HEK293T (cell line): ENCODE measurements around the gene NAA16.

ENCODE experiments used
- FOXM1 ChIP-seq: fragments of 450-650 bp; IDR thresholded peaks from 2 replicates; pipeline ENCODE4 v1.6.1; 2017; ENCODE audit warnings: mild to moderate bottlenecking, borderline replicate concordance
- LEF1 ChIP-seq: fragments of 450-650 bp; IDR thresholded peaks from 2 replicates; pipeline ENCODE4 v1.6.1; 2017; ENCODE audit warnings: mild to moderate bottlenecking, borderline replicate concordance

- TF ChIP-seq LEF1 = no peak
- no peak for TF ChIP-seq FOXM1
These were observed 26.4 kb upstream of the NAA16 start for GRCh38 chr13:41284512-41285288.
